OCI-LY7 (cell line): ENCODE measurements around the gene ADAT2. TPM values are rescaled to one million over a fixed set of nuclear protein-coding genes. Genes with fewer than 3 reads are reported as not detected.

Experiments
- BruUV-seq: library from RNA; stranded (reverse); fragments of 400-500 nt; replicated peaks from 2 replicates; lab custom pipeline; 2021; lab: Mats Ljungman, UMichigan
- CTCF ChIA-PET: fragments of 300-600 bp; sonication (Branson Sonifier 250); formaldehyde crosslinking; loops from one replicate; lab custom pipeline; 2022; ENCODE audit warnings: antibody characterized with exemption; ENCODE audit not compliant: unreplicated experiment; lab: Charles Lee
- POLR2A ChIA-PET: fragments of 300-600 bp; sonication (Branson Sonifier 250); formaldehyde crosslinking; loops from one replicate; lab custom pipeline; 2022; ENCODE audit warnings: antibody characterized with exemption; lab: Charles Lee
- DNase-seq: peaks from one replicate; pipeline ENCODE4 v3.0.0-alpha.2; 2015; ENCODE audit warnings: low spot score
- H2AFZ ChIP-seq: fragments of 200-600 bp; sonication (generic), shearing (Covaris generic); 2 replicates; pipeline ENCODE4 v1.6.1; 2014; ENCODE audit warnings: mild to moderate bottlenecking, antibody characterized with exemption, low read length, moderate library complexity
- H3K27ac ChIP-seq: fragments of 200-600 bp; sonication (generic); 2 replicates; pipeline ENCODE4 v1.5.1; 2014; ENCODE audit warnings: mixed run types, low read depth, mild to moderate bottlenecking, moderate library complexity, low read length, inconsistent platforms; ENCODE audit not compliant: poor library complexity, severe bottlenecking
- H3K36me3 ChIP-seq: fragments of 200-600 bp; sonication (generic); 2 replicates; pipeline ENCODE4 v1.6.1; 2014; ENCODE audit warnings: mild to moderate bottlenecking, antibody characterized with exemption, low read length, moderate library complexity, mixed read lengths; ENCODE audit not compliant: insufficient read depth
- H3K4me1 ChIP-seq: fragments of 200-600 bp; sonication (generic); 2 replicates; pipeline ENCODE4 v1.5.1; 2014; ENCODE audit warnings: mild to moderate bottlenecking, low read length; ENCODE audit not compliant: insufficient read depth, poor library complexity, severe bottlenecking
- H3K4me2 ChIP-seq: fragments of 200-600 bp; sonication (generic); 2 replicates; pipeline ENCODE4 v1.6.1; 2014; ENCODE audit warnings: mild to moderate bottlenecking, low read length
- H3K4me3 ChIP-seq: fragments of 200-600 bp; sonication (generic); 2 replicates; pipeline ENCODE4 v1.5.1; 2014; ENCODE audit warnings: mild to moderate bottlenecking, low read depth, low read length; ENCODE audit not compliant: poor library complexity, severe bottlenecking
- H3K79me2 ChIP-seq: fragments of 200-600 bp; sonication (generic); 2 replicates; pipeline ENCODE4 v1.6.1; 2016; ENCODE audit warnings: low read depth, mild to moderate bottlenecking, low read length, moderate library complexity, mixed read lengths; ENCODE audit not compliant: insufficient read depth
- H3K9me2 ChIP-seq: fragments of 200-600 bp; sonication (generic); 2 replicates; pipeline ENCODE4 v1.6.1; 2016; ENCODE audit warnings: mild to moderate bottlenecking, low read length, mixed read lengths; ENCODE audit not compliant: insufficient read depth
- H3K9me3 ChIP-seq: fragments of 200-600 bp; sonication (generic); 2 replicates; pipeline ENCODE4 v1.6.1; 2014; ENCODE audit warnings: mild to moderate bottlenecking, mixed run types, low read length, mixed read lengths
- H4K20me1 ChIP-seq: fragments of 200-600 bp; sonication (generic); 2 replicates; pipeline ENCODE4 v1.6.1; 2014; ENCODE audit warnings: mild to moderate bottlenecking, antibody characterized with exemption, low read length, moderate library complexity, mixed read lengths; ENCODE audit not compliant: insufficient read depth
- EZH2phosphoT487 ChIP-seq: fragments of 200-600 bp; sonication (generic); IDR thresholded peaks from 2 replicates; pipeline ENCODE4 v1.6.1; 2018; ENCODE audit warnings: low read depth, borderline replicate concordance, mild to moderate bottlenecking, mixed run types, antibody characterized with exemption, low read length, moderate library complexity, mixed read lengths
- intact Hi-C: fragments of 100-400 bp; cut with micrococcal nuclease; formaldehyde crosslinking; loops from one replicate; pipeline ENCODE4 v1.10.0; 2022; ENCODE audit not compliant: unreplicated experiment
- total RNA-seq, 2 experiments: library from RNA; depleted of rRNA in 1 of 2; stranded (reverse); fragments of >200 nt in 1 of 2; shearing (Covaris generic) in 1 of 2; gene quantifications; 2 replicates each; pipeline ENCODE4 v1.2.3, GENCODE V29; 2014 to 2022
- TF ChIP-seq, protein P1 (sequence below): fragments of 200-600 bp; sonication (generic); conservative IDR thresholded peaks from 2 replicates; pipeline ENCODE4 v1.5.1; 2014; ENCODE audit warnings: mild to moderate bottlenecking, antibody characterized with exemption, low read length, moderate library complexity, mixed read lengths

Gene ADAT2
- total RNA-seq, 2 experiments from 2014 or later, result 21.7 to 23.0 TPM

DNA sequence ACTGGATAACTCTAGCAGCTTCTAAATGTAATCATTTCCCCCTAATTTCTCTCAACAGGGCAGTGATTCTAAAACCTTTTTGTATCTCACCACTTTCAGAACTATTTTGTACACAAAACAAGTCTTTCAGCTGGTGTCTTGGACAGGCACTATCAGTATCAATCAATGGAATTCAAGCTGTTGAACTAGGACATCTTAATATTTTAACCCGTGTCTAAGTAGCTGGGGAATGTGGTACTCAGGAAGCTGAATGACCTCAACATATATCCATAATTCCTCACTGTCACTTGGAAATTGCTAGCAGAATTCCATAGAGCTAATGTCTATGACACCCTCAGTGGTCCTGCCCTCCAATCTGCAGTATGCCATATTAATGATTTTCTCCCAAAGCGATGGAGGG is 24.5 kb downstream of the ADAT2 start:
- DNase-seq, result no peak
- peaks cover 27% of the 10 kb centered on the region for H3K36me3 ChIP-seq
- H4K20me1 ChIP-seq, result no peaks in the 10 kb centered on the region
- ChIA-PET CTCF (interaction anchor here (0.6 kb wide), 1 partner anchor 945 kb away, joined by 4 read pairs; no protein-coding TSS in a partner anchor), POLR2A (interaction anchor here (0.6 kb wide), 1 partner anchor 815 kb away, joined by 3 read pairs; no protein-coding TSS in a partner anchor)
- no peak overlapping the region for H3K4me2 ChIP-seq
- no TSS peak for BruUV-seq
- H3K9me2 ChIP-seq, result no peaks in the 10 kb centered on the region
- H3K4me3 ChIP-seq, result no peak overlapping the region
- H3K27ac ChIP-seq, result no peak overlapping the region
- intact Hi-C loops, result loop anchor here (2.0 to 10.0 kb wide), 2 partner anchors 733 to 861 kb away; no protein-coding TSS in a partner anchor
- no peaks in the 10 kb centered on the region for H3K4me1 ChIP-seq
- no peaks in the 10 kb centered on the region for H3K9me3 ChIP-seq
- H3K79me2 ChIP-seq, result no peaks in the 10 kb centered on the region
- no peak overlapping the region for H2AFZ ChIP-seq
- TF ChIP-seq, protein P1, sequence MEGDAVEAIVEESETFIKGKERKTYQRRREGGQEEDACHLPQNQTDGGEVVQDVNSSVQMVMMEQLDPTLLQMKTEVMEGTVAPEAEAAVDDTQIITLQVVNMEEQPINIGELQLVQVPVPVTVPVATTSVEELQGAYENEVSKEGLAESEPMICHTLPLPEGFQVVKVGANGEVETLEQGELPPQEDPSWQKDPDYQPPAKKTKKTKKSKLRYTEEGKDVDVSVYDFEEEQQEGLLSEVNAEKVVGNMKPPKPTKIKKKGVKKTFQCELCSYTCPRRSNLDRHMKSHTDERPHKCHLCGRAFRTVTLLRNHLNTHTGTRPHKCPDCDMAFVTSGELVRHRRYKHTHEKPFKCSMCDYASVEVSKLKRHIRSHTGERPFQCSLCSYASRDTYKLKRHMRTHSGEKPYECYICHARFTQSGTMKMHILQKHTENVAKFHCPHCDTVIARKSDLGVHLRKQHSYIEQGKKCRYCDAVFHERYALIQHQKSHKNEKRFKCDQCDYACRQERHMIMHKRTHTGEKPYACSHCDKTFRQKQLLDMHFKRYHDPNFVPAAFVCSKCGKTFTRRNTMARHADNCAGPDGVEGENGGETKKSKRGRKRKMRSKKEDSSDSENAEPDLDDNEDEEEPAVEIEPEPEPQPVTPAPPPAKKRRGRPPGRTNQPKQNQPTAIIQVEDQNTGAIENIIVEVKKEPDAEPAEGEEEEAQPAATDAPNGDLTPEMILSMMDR, result no peak
- no peak for TF ChIP-seq EZH2phosphoT487

GRCh38 chr6:143419526-143419925 is 31.0 kb downstream of the ADAT2 start:
- no TSS peak for BruUV-seq
- no peak overlapping the region for H3K4me3 ChIP-seq
- POLR2A ChIA-PET, result interaction anchor here (0.6 kb wide), 1 partner anchor 926 kb away, joined by 7 read pairs; no protein-coding TSS in a partner anchor

GRCh38 chr6:143414769-143415168 is 35.7 kb downstream of the ADAT2 start:
- no peak overlapping the region for H3K4me2 ChIP-seq
- no peak for TF ChIP-seq EZH2phosphoT487
- TF ChIP-seq, protein P1, result no peak
- H3K36me3 ChIP-seq, result no peaks in the 10 kb centered on the region
- no peaks in the 10 kb centered on the region for H3K4me1 ChIP-seq
- H3K27ac ChIP-seq, result no peak overlapping the region
- no peak overlapping the region for H3K4me3 ChIP-seq
- no peaks in the 10 kb centered on the region for H3K79me2 ChIP-seq
- no TSS peak for BruUV-seq
- no peak for DNase-seq
- no peak overlapping the region for H2AFZ ChIP-seq
- no peaks in the 10 kb centered on the region for H4K20me1 ChIP-seq
- ChIA-PET CTCF (no interaction called here), POLR2A (interaction anchor here (0.6 to 1.6 kb wide), 4 partner anchors 11 to 1126 kb away, joined by 3 to 4 read pairs (median 4); no protein-coding TSS in a partner anchor)
- intact Hi-C loops, result no loop called here
- no peaks in the 10 kb centered on the region for H3K9me2 ChIP-seq
- no peaks in the 10 kb centered on the region for H3K9me3 ChIP-seq

More at GRCh38 chr6:143419526-143419925, 31.0 kb downstream of the ADAT2 start:
- H2AFZ ChIP-seq, result no peak overlapping the region
- no peaks in the 10 kb centered on the region for H3K36me3 ChIP-seq
- H4K20me1 ChIP-seq, result no peaks in the 10 kb centered on the region
- no peaks in the 10 kb centered on the region for H3K4me1 ChIP-seq
- H3K79me2 ChIP-seq, result no peaks in the 10 kb centered on the region
- no peaks in the 10 kb centered on the region for H3K9me2 ChIP-seq
- CTCF ChIA-PET, result no interaction called here
- H3K4me2 ChIP-seq, result no peak overlapping the region
- TF ChIP-seq, protein P1, result no peak
- no peak for TF ChIP-seq EZH2phosphoT487
- no peaks in the 10 kb centered on the region for H3K9me3 ChIP-seq
- no peak for DNase-seq
- intact Hi-C loops, result no loop called here
- H3K27ac ChIP-seq, result no peak overlapping the region
